PFSK-1 (cell line): ENCODE results near the gene GPRC5C.

Experiments
- POLR2AphosphoS5 ChIP-seq: IDR thresholded peaks from 2 replicates; pipeline ENCODE4 v1.6.1; 2012; ENCODE audit warnings: low read depth, mild to moderate bottlenecking, control low read depth, low read length, moderate library complexity
- TF ChIP-seq, protein P1 (sequence below), 2 experiments: IDR thresholded peaks; 2 replicates each; pipeline versions ENCODE4 v1.6.1 to v1.8.0; 2011 to 2012; ENCODE audit warnings: low read depth in 2 of 2, low read length in 2 of 2, control low read depth in 1 of 2, inconsistent platforms in 1 of 2, mild to moderate bottlenecking in 1 of 2, moderate library complexity in 1 of 2; ENCODE audit not compliant: insufficient read depth in 1 of 2

- TF ChIP-seq, protein P1, sequence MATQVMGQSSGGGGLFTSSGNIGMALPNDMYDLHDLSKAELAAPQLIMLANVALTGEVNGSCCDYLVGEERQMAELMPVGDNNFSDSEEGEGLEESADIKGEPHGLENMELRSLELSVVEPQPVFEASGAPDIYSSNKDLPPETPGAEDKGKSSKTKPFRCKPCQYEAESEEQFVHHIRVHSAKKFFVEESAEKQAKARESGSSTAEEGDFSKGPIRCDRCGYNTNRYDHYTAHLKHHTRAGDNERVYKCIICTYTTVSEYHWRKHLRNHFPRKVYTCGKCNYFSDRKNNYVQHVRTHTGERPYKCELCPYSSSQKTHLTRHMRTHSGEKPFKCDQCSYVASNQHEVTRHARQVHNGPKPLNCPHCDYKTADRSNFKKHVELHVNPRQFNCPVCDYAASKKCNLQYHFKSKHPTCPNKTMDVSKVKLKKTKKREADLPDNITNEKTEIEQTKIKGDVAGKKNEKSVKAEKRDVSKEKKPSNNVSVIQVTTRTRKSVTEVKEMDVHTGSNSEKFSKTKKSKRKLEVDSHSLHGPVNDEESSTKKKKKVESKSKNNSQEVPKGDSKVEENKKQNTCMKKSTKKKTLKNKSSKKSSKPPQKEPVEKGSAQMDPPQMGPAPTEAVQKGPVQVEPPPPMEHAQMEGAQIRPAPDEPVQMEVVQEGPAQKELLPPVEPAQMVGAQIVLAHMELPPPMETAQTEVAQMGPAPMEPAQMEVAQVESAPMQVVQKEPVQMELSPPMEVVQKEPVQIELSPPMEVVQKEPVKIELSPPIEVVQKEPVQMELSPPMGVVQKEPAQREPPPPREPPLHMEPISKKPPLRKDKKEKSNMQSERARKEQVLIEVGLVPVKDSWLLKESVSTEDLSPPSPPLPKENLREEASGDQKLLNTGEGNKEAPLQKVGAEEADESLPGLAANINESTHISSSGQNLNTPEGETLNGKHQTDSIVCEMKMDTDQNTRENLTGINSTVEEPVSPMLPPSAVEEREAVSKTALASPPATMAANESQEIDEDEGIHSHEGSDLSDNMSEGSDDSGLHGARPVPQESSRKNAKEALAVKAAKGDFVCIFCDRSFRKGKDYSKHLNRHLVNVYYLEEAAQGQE (IDR thresholded peaks at IDR 0.05; ENCODE audit: insufficient read depth in 1 of 2, low read depth in 2 of 2, low read length in 2 of 2) = no peak
- no peak for TF ChIP-seq POLR2AphosphoS5
Measured at GRCh38 chr17:74461611-74462010, 29.7 kb downstream of the GPRC5C start.
